ENCODE data around the gene MIXL1.

- no peak for TF ChIP-seq CTCF (IDR thresholded peaks at IDR 0.05)
- TF ChIP-seq POLR2A (IDR thresholded peaks at IDR 0.05): no peak
Observed at GRCh38 chr1:226226601-226227000, 3.1 kb downstream of the MIXL1 start.

Data from lower leg skin (tissue), 3 donors.